ENCODE measurements around the gene RB1.

RB1 gene

GRCh38 chr13:48486362-48486761, 182.8 kb downstream of the RB1 start:
- CTCF ChIA-PET = interaction anchor here (1.1 kb wide), 1 partner anchor 94 kb away, joined by 3 read pairs; no protein-coding TSS in a partner anchor
- H3K4me3 Mint-ChIP-seq = no peak overlapping the region

DNA sequence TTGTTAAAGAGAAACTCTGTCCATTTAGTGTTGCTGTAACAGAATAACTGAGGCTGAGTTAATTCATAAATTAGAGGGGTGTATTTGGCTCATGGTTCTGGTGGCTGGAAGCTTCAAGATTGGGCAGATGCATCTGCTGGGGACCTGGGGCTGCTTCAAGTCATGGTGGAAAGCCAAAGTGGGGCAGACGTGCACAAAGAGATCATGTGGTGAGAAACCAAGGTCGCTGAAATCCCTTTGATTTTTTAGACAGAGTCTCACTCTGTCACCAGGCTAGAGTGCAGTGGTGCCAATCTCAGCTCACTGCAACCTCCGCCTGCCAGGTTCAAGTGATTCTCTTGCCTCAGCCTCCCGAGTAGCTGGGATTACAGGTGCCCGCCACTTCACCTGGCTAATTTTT, 183.3 kb downstream of the RB1 start:
- CTCF ChIA-PET = interaction anchor here (1.1 kb wide), 1 partner anchor 93 kb away, joined by 3 read pairs; no protein-coding TSS in a partner anchor
- H3K27ac Mint-ChIP-seq = peak overlapping the region; percentile 5

More at GRCh38 chr13:48486362-48486761, 182.8 kb downstream of the RB1 start:
- peak overlapping the region; percentile 10 for H3K27ac Mint-ChIP-seq
- peaks cover 6% of the 10 kb centered on the region for H3K9me3 Mint-ChIP-seq
- H3K27me3 Mint-ChIP-seq = no peaks in the 10 kb centered on the region
- peaks cover 71% of the 10 kb centered on the region for H3K36me3 Mint-ChIP-seq
- no peak for DNase-seq
- peaks cover 52% of the 10 kb centered on the region for H3K4me1 Mint-ChIP-seq

GRCh38 chr13:48487968-48488367, 184.4 kb downstream of the RB1 start:
- DNase-seq = no peak
- H3K27ac Mint-ChIP-seq = no peak overlapping the region
- peaks cover 54% of the 10 kb centered on the region for H3K4me1 Mint-ChIP-seq
- peaks cover 63% of the 10 kb centered on the region for H3K36me3 Mint-ChIP-seq
- no peak overlapping the region for H3K4me3 Mint-ChIP-seq
- no peaks in the 10 kb centered on the region for H3K27me3 Mint-ChIP-seq
- H3K9me3 Mint-ChIP-seq = peaks cover 6% of the 10 kb centered on the region
- CTCF ChIA-PET = no interaction called here

More for the DNA sequence above, 183.3 kb downstream of the RB1 start:
- H3K27me3 Mint-ChIP-seq = no peaks in the 10 kb centered on the region
- H3K4me1 Mint-ChIP-seq = peaks cover 54% of the 10 kb centered on the region
- H3K36me3 Mint-ChIP-seq = peaks cover 73% of the 10 kb centered on the region
- H3K4me3 Mint-ChIP-seq = no peak overlapping the region
- peaks cover 6% of the 10 kb centered on the region for H3K9me3 Mint-ChIP-seq
- DNase-seq = no peak

DNA sequence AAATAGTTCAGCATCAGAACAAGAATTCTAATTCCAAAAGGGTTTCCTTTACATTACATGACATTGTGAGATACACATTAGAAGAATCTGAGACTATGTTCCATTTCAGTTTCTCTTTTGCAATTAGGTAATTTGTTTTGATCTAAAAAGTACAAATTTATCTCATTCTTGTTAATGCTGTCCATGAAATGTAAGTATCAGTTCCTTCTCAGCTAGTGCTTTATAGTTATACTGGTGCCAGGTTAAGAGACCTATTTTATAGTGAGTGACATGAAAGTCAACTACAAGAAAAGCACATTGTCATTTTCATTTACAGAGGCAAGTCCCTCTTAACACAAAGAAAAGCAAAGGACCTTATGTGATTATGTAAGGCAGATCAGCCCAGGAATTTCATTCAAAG, 185.4 kb downstream of the RB1 start:
- H3K27ac Mint-ChIP-seq = peak overlapping the region; percentile 81
- CTCF ChIA-PET = interaction anchor here (1.4 kb wide), 1 partner anchor 91 kb away, joined by 3 read pairs; no protein-coding TSS in a partner anchor

GRCh38 chr13:48489666-48490065, 186.1 kb downstream of the RB1 start:
- H3K36me3 Mint-ChIP-seq = peaks cover 57% of the 10 kb centered on the region
- no peaks in the 10 kb centered on the region for H3K27me3 Mint-ChIP-seq
- peaks cover 6% of the 10 kb centered on the region for H3K9me3 Mint-ChIP-seq
- DNase-seq = no peak
- H3K27ac Mint-ChIP-seq = no peak overlapping the region
- H3K4me1 Mint-ChIP-seq = peaks cover 59% of the 10 kb centered on the region
- H3K4me3 Mint-ChIP-seq = no peak overlapping the region
- CTCF ChIA-PET = interaction anchor here (1.4 kb wide), 1 partner anchor 91 kb away, joined by 3 read pairs; no protein-coding TSS in a partner anchor

More for the DNA sequence above, 185.4 kb downstream of the RB1 start:
- no peak for DNase-seq
- Mint-ChIP-seq H3K9me3 (peaks cover 6% of the 10 kb centered on the region), H3K36me3 (peaks cover 57% of the 10 kb centered on the region), H3K4me1 (peaks cover 54% of the 10 kb centered on the region), H3K27me3 (no peaks in the 10 kb centered on the region), H3K4me3 (no peak overlapping the region)

GRCh38 chr13:48490241-48490640, 186.7 kb downstream of the RB1 start:
- Mint-ChIP-seq H3K4me3 (no peak overlapping the region), H3K36me3 (peaks cover 52% of the 10 kb centered on the region), H3K9me3 (peaks cover 6% of the 10 kb centered on the region), H3K27ac (no peak overlapping the region), H3K27me3 (no peaks in the 10 kb centered on the region), H3K4me1 (peaks cover 63% of the 10 kb centered on the region)
- CTCF ChIA-PET = interaction anchor here (1.4 kb wide), 1 partner anchor 90 kb away, joined by 3 read pairs; no protein-coding TSS in a partner anchor
- DNase-seq = no peak

DNA sequence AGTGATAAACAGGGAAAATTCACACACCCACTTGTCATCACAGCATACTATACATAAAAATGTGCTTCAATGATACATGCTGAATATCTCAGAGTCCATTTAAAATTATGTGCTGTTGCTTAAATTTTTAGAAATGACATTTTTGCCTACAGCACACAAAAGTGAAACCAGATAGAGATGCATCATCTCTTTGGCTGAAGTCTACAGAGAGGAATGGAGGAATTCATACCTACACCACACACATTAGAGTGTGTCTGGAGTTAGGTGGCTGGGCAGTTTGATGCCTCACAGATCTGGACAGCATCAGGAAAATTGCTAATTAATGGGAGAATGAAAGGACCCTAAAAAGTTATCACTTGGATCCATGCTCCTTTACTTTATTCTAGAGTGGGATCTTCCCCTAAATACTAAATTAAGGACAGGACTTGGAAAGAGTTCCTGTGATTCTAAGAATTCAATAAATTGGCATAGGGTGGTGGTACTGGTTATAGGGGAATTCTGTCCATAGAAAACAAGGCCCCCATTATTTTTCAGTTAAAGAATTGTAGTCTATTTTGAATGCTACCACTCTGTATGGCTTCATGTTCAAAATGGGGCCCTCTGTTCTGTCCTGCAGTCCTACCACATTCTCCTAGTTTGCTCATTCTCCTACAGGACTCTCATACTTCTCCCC, 188.0 kb downstream of the RB1 start:
- Mint-ChIP-seq H3K4me3 (no peak overlapping the region), H3K27ac (no peak overlapping the region), H3K36me3 (peaks cover 42% of the 10 kb centered on the region), H3K27me3 (no peaks in the 10 kb centered on the region), H3K4me1 (peaks cover 67% of the 10 kb centered on the region), H3K9me3 (peaks cover 3% of the 10 kb centered on the region)
- no peak for DNase-seq
- CTCF ChIA-PET = interaction anchor here (2.1 kb wide), 1 partner anchor 89 kb away, joined by 12 read pairs; no protein-coding TSS in a partner anchor

DNA sequence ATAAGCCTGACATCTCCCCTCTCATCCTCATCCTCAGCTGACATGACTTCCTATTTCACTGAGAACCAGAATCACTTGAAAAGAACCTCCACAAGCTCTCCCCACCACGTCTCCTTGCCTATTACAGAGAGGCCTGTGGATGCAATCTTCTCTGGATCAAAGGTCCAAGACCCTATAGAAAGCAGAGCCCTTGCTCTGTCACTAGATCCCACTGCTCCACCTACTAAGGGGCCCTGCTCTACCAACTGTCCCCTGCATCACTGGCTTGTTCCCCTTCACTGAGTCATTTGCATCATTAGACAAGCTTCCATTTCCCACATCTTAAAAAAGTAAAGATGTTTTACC, 188.5 kb downstream of the RB1 start:
- Mint-ChIP-seq H3K4me1 (peaks cover 69% of the 10 kb centered on the region), H3K4me3 (no peak overlapping the region), H3K27ac (no peak overlapping the region), H3K9me3 (peaks cover 3% of the 10 kb centered on the region), H3K36me3 (peaks cover 41% of the 10 kb centered on the region), H3K27me3 (no peaks in the 10 kb centered on the region)
- DNase-seq = peak; percentile 41
- CTCF ChIA-PET = interaction anchor here (1.2 to 2.1 kb wide), 2 partner anchors 88 to 91 kb away, joined by 3 to 12 read pairs; no protein-coding TSS in a partner anchor

DNA sequence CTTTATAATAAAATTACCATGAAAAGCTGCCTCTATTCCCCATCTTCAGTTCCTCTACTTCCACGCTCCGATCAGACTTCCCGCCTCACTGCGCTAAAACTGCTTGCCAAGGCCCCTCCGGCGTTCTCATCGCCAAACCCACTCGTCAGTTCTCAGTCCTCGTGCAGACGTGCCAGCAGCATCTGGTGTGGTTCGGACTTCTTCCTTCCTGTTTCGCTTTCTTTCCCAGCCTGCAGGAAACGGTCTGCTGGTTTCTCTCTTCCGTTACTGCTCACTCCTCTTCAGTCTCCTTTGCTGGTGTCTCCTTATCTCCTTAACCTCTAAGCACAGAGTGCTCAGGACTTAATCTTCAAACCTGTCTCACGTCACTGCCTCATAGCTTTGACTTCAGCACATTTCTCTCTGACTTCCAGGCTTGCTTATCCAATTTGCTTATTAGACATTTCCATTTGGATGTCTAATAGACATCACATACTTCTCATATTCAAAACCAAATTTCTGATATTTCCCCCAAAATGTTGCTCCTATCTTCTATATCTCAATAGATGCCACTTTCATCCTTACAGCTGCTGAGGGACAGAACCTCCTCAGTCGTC, 189.0 kb downstream of the RB1 start:
- Mint-ChIP-seq H3K9me3 (no peaks in the 10 kb centered on the region), H3K4me3 (no peak overlapping the region), H3K27me3 (no peaks in the 10 kb centered on the region), H3K4me1 (peaks cover 69% of the 10 kb centered on the region), H3K27ac (no peak overlapping the region), H3K36me3 (peaks cover 38% of the 10 kb centered on the region)
- DNase-seq = peak; percentile 87
- CTCF ChIA-PET = interaction anchor here (1.1 to 2.1 kb wide), 3 partner anchors 86 to 91 kb away, joined by 3 to 12 read pairs (median 4); no protein-coding TSS in a partner anchor

- Mint-ChIP-seq H3K27ac (no peak overlapping the region), H3K4me1 (peaks cover 70% of the 10 kb centered on the region), H3K27me3 (no peaks in the 10 kb centered on the region), H3K36me3 (peaks cover 34% of the 10 kb centered on the region), H3K9me3 (no peaks in the 10 kb centered on the region), H3K4me3 (no peak overlapping the region)
- CTCF ChIA-PET = interaction anchor here (0.7 to 2.1 kb wide), 4 partner anchors 85 to 92 kb away, joined by 3 to 12 read pairs (median 4); no protein-coding TSS in a partner anchor
- DNase-seq = peak; percentile 41
These were observed 189.7 kb downstream of the RB1 start for GRCh38 chr13:48493066-48493765.

GRCh38 chr13:48493851-48494250, 190.3 kb downstream of the RB1 start:
- Mint-ChIP-seq H3K36me3 (peaks cover 31% of the 10 kb centered on the region), H3K9me3 (no peaks in the 10 kb centered on the region), H3K27me3 (no peaks in the 10 kb centered on the region), H3K27ac (no peak overlapping the region), H3K4me3 (no peak overlapping the region), H3K4me1 (peaks cover 68% of the 10 kb centered on the region)
- CTCF ChIA-PET = interaction anchor here (2.1 kb wide), 1 partner anchor 87 kb away, joined by 12 read pairs; no protein-coding TSS in a partner anchor
- no peak for DNase-seq

- DNase-seq = no peak
- CTCF ChIA-PET = interaction anchor here (2.3 kb wide), 1 partner anchor 10 kb away, joined by 14 read pairs; no protein-coding TSS in a partner anchor
- Mint-ChIP-seq H3K4me1 (peaks cover 68% of the 10 kb centered on the region), H3K36me3 (peaks cover 30% of the 10 kb centered on the region), H3K27me3 (no peaks in the 10 kb centered on the region), H3K27ac (no peak overlapping the region), H3K9me3 (no peaks in the 10 kb centered on the region), H3K4me3 (no peak overlapping the region)
These were observed 191.3 kb downstream of the RB1 start for GRCh38 chr13:48494874-48495273.

DNA sequence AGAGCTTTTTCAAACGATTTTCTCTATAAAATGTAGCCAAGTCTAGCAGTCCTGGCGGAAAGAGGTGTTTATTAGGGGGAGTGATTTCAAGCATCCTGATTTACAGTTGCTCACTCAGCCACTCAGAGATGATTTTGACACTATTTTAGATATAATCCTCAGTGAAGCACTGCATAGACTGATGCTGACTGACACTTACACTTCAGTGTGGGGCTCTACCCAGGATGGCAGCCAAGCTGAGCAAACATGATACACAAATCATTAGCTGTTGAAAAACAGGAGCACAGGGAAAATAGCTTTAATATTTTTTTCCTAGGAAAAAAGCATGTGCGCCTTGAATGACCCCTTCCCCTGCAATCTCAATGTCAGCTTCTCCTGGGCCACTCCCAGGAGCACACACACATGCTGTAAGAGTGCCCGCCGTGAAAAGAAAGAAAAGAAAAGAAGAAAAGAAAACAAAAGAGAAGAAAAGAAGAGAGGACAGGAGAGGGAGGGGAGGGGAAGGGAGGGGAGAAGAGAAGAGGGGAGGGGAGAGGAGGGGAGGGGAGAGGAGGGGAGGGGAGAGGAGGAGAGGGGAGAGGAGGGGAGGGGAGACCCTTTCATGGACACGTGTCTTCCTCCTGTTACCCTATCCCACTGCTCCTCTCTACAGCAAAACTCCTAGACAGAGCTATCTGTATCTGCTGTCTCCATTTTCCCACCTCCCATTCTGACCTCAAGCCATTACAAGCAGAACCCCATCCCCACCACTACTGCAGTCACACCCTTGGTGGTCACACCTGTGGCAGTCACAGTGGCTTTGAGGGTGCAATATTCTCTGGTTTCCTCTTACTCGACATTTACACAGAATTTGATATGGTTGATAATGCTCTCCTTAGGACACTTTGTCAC, 193.0 kb downstream of the RB1 start:
- peak; percentile 70 for DNase-seq
- Mint-ChIP-seq H3K36me3 (peaks cover 31% of the 10 kb centered on the region), H3K27me3 (no peaks in the 10 kb centered on the region), H3K9me3 (no peaks in the 10 kb centered on the region), H3K4me3 (peak overlapping the region; percentile 32), H3K4me1 (peaks cover 68% of the 10 kb centered on the region), H3K27ac (peak overlapping the region; percentile 85)
- CTCF ChIA-PET = interaction anchor here (1.5 to 2.3 kb wide), 2 partner anchors 9 to 162 kb away, joined by 4 to 14 read pairs; no protein-coding TSS in a partner anchor

Data from activated naive CD4-positive, alpha-beta T cell treated with anti-CD3 and anti-CD28 coated beads, Interleukin-2, amount 10 ng/mL, durations not matched to agents 7 days and 5 days (primary cell).